GM21528 (cell line): ENCODE measurements around the gene HS6ST1.

ENCODE experiments used
- ATAC-seq: cut with Tn5 transposase; IDR thresholded peaks from one replicate; pipeline ENCODE4 v1.9.1; 2021; ENCODE audit warnings: mild to moderate bottlenecking, moderate library complexity; ENCODE audit not compliant: unreplicated experiment, low FRiP score

Gene HS6ST1

GRCh38 chr2:128350736-128351135 lies 32.1 kb upstream of the HS6ST1 start:
- no peak for ATAC-seq

GRCh38 chr2:128348701-128349100 lies 30.0 kb upstream of the HS6ST1 start:
- no peak for ATAC-seq

- no peak for ATAC-seq
Observed at GRCh38 chr2:128347701-128348539, 29.3 kb upstream of the HS6ST1 start.

- no peak for ATAC-seq
Observed at GRCh38 chr2:128347171-128347558, 28.5 kb upstream of the HS6ST1 start.

- ATAC-seq: no peak
Observed at GRCh38 chr2:128346291-128347170, 27.9 kb upstream of the HS6ST1 start.

- no peak for ATAC-seq
Observed at GRCh38 chr2:128345436-128346165, 26.9 kb upstream of the HS6ST1 start.

GRCh38 chr2:128344101-128344500 lies 25.4 kb upstream of the HS6ST1 start:
- no peak for ATAC-seq

GRCh38 chr2:128343459-128343858 lies 24.8 kb upstream of the HS6ST1 start:
- no peak for ATAC-seq

GRCh38 chr2:128342550-128342949 lies 23.9 kb upstream of the HS6ST1 start:
- no peak for ATAC-seq

- no peak for ATAC-seq
Observed at GRCh38 chr2:128341621-128342020, 23.0 kb upstream of the HS6ST1 start.

- no peak for ATAC-seq
Observed at GRCh38 chr2:128332091-128332634, 13.5 kb upstream of the HS6ST1 start.

- ATAC-seq: no peak
Observed at GRCh38 chr2:128330583-128330982, 11.9 kb upstream of the HS6ST1 start.

GRCh38 chr2:128329607-128330006 lies 10.9 kb upstream of the HS6ST1 start:
- ATAC-seq: no peak

- no peak for ATAC-seq
Observed at GRCh38 chr2:128327180-128327964, 8.7 kb upstream of the HS6ST1 start.

- no peak for ATAC-seq
Observed at GRCh38 chr2:128326346-128326745, 7.7 kb upstream of the HS6ST1 start.

GRCh38 chr2:128325611-128326181 lies 7.0 kb upstream of the HS6ST1 start:
- no peak for ATAC-seq

- ATAC-seq: no peak
Observed at GRCh38 chr2:128324897-128325410, 6.3 kb upstream of the HS6ST1 start.

GRCh38 chr2:128324008-128324896 lies 5.6 kb upstream of the HS6ST1 start:
- ATAC-seq: no peak
